Thoracic aorta (tissue), 2 donors: ENCODE data around the gene GSTM4. TPM values are rescaled to one million over a fixed set of nuclear protein-coding genes. Genes with fewer than 3 reads are reported as not detected.

Source experiments
- ATAC-seq: fragments of 150-250 bp; one replicate; pipeline ENCODE4 v1.8.0; 2017; ENCODE audit warnings: low read depth; ENCODE audit not compliant: insufficient number of reproducible peaks, low FRiP score
- DNase-seq: peaks from one replicate; pipeline ENCODE4 v3.0.0-alpha.2; 2020; ENCODE audit warnings: low spot score
- H3K27ac ChIP-seq, 2 donors: fragments of 200-600 bp; sonication (generic); 1 replicate in 1 of 2; 2 replicates in 1 of 2; pipeline ENCODE4 v1.5.1; 2016; ENCODE audit warnings: mild to moderate bottlenecking in 2 of 2, moderate library complexity in 2 of 2
- H3K27me3 ChIP-seq: fragments of 200-600 bp; sonication (generic); replicated peaks from 2 replicates; pipeline ENCODE4 v1.6.0; 2016; ENCODE audit warnings: mild to moderate bottlenecking; ENCODE audit not compliant: insufficient read depth
- H3K36me3 ChIP-seq: fragments of 200-600 bp; sonication (generic); one replicate; pipeline ENCODE4 v1.5.1; 2016
- H3K4me1 ChIP-seq, 2 donors: fragments of 200-600 bp; sonication (generic); 1 replicate in 1 of 2; 2 replicates in 1 of 2; pipeline versions ENCODE4 v1.5.1 to v1.6.0; 2016; ENCODE audit warnings: low read depth in 2 of 2, mild to moderate bottlenecking in 1 of 2; ENCODE audit not compliant: control insufficient read depth in 1 of 2
- H3K4me3 ChIP-seq: fragments of 200-600 bp; sonication (generic); 2 replicates; pipeline ENCODE4 v1.5.1; 2016; ENCODE audit warnings: mild to moderate bottlenecking
- H3K9me3 ChIP-seq: fragments of 200-600 bp; sonication (generic); 2 replicates; pipeline ENCODE4 v1.5.1; 2016
- CTCF ChIP-seq: fragments of 200-600 bp; sonication (generic); IDR thresholded peaks from one replicate; pipeline ENCODE4 v1.5.1; 2019; ENCODE audit warnings: antibody characterized with exemption
- total RNA-seq, 2 donors: library from RNA; depleted of rRNA; stranded (reverse); fragments of >200 nt; gene quantifications; one replicate each; pipeline versions ENCODE4 v1.1.0 to v1.2.3, GENCODE V29; 2016

Gene GSTM4
- total RNA-seq, 2 donors from 2014 or later = 15.7 to 28.4 TPM

DNA sequence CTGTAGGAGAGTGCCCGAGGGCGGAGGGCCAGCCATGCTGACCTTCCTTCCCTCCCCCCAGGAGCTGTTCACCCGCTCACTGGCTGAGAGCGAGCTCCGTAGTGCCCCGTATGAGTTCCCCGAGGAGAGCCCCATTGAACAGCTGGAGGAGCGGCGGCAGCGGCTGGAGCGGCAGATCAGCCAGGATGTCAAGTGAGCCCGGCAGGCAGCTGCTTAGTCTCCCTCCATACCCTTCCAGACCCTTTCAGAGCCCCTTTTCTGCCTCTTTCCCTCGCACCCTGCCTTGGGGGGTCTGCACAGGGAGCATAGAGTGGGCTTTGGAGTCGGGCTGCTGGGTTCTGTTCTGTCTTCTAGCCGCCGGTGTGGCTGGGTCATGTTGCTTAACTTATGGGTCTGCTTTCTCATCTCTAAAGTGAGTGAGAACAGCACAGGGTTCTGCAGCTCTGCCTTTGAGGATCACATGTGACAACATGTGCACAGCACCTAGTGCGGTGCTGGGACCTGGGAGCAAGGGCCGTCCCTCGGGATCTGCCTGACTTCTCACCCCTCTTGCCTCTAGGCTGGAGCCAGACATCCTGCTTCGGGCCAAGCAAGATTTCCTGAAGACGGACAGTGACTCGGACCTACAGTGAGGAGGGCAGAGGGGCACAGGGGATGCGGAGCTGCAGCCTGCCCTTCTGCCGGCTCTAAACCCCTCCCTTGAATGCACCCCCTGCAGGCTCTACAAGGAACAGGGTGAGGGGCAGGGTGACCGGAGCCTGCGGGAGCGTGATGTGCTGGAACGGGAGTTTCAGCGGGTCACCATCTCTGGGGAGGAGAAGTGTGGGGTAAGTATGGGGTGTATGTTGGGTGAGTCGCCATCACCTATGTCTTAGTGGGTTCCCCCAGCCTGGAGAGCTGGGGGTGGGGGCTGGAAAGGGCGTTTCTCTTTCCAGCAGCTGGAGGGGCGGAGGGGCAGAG is 30.0 kb upstream of the GSTM4 start:
- peaks cover 45% of the 10 kb centered on the region for H3K36me3 ChIP-seq
- no peak overlapping the region for H3K27ac ChIP-seq
- ATAC-seq = no peak
- no peak for DNase-seq
- TF ChIP-seq CTCF = no peak
- no peak overlapping the region for H3K4me3 ChIP-seq
- no peaks in the 10 kb centered on the region for H3K27me3 ChIP-seq
- no peaks in the 10 kb centered on the region for H3K9me3 ChIP-seq
- H3K4me1 ChIP-seq = peaks cover 26 to 37% of the 10 kb centered on the region in 2 donors

- H3K4me1 ChIP-seq = peaks cover 22 to 29% of the 10 kb centered on the region in 2 donors
- no peak for DNase-seq
- no peaks in the 10 kb centered on the region for H3K27me3 ChIP-seq
- peaks cover 52% of the 10 kb centered on the region for H3K36me3 ChIP-seq
- no peak for TF ChIP-seq CTCF
- H3K9me3 ChIP-seq = no peaks in the 10 kb centered on the region
- no peak overlapping the region for H3K4me3 ChIP-seq
- ATAC-seq = no peak
- H3K27ac ChIP-seq = no peak overlapping the region
Observed at GRCh38 chr1:109626682-109627408, 29.1 kb upstream of the GSTM4 start.

GRCh38 chr1:109627692-109628399 is 28.1 kb upstream of the GSTM4 start:
- Histone ChIP-seq H3K27me3 (no peaks in the 10 kb centered on the region), H3K27ac (no peak overlapping the region), H3K36me3 (peaks cover 52% of the 10 kb centered on the region), H3K4me3 (no peak overlapping the region), H3K9me3 (no peaks in the 10 kb centered on the region), H3K4me1 (peaks cover 14 to 19% of the 10 kb centered on the region in 2 donors)
- DNase-seq (no peak), ATAC-seq (no peak)
- TF ChIP-seq CTCF = no peak

GRCh38 chr1:109628540-109629321 is 27.2 kb upstream of the GSTM4 start:
- Histone ChIP-seq H3K9me3 (no peaks in the 10 kb centered on the region), H3K27ac (no peak overlapping the region), H3K36me3 (peaks cover 52% of the 10 kb centered on the region), H3K27me3 (no peaks in the 10 kb centered on the region), H3K4me3 (no peak overlapping the region), H3K4me1 (peaks cover 8 to 10% of the 10 kb centered on the region in 2 donors)
- no peak for DNase-seq
- no peak for ATAC-seq
- TF ChIP-seq CTCF = no peak
